Hepatocyte (in vitro differentiated cells): ENCODE results near the gene CRYBA4. TPM values are rescaled to one million over a fixed set of nuclear protein-coding genes. Genes with fewer than 3 reads are reported as not detected.

ENCODE experiments used
- DNase-seq: peaks from one replicate; pipeline ENCODE4 v3.0.0-alpha.2; 2016; ENCODE audit warnings: low spot score
- H2AFZ ChIP-seq: fragments of 200-600 bp; sonication (generic); 2 replicates; pipeline ENCODE4 v1.6.0; 2016; ENCODE audit warnings: antibody characterized with exemption, mild to moderate bottlenecking
- H3K27ac ChIP-seq: fragments of 200-600 bp; sonication (generic); 2 replicates; pipeline ENCODE4 v1.5.1; 2016; ENCODE audit warnings: mild to moderate bottlenecking
- H3K27me3 ChIP-seq: fragments of 200-600 bp; sonication (generic); 2 replicates; pipeline ENCODE4 v1.6.1; 2016
- H3K36me3 ChIP-seq: fragments of 200-600 bp; sonication (generic); replicated peaks from 2 replicates; pipeline ENCODE4 v1.5.1; 2016; ENCODE audit warnings: low read depth; ENCODE audit not compliant: insufficient read depth
- H3K4me1 ChIP-seq: fragments of 200-600 bp; sonication (generic); 2 replicates; pipeline ENCODE4 v1.5.1; 2016; ENCODE audit warnings: mild to moderate bottlenecking, moderate library complexity; ENCODE audit not compliant: insufficient read depth
- H3K4me2 ChIP-seq: fragments of 200-600 bp; sonication (generic); 2 replicates; pipeline ENCODE4 v1.6.0; 2016
- H3K4me3 ChIP-seq: fragments of 200-600 bp; sonication (generic); 2 replicates; pipeline ENCODE4 v1.5.1; 2016; ENCODE audit warnings: mild to moderate bottlenecking
- H3K79me2 ChIP-seq: fragments of 200-600 bp; sonication (generic); 2 replicates; pipeline ENCODE4 v1.6.0; 2017; ENCODE audit warnings: mild to moderate bottlenecking
- H3K9me2 ChIP-seq: fragments of 200-600 bp; sonication (generic); replicated peaks from 2 replicates; pipeline ENCODE4 v1.6.0; 2017; ENCODE audit warnings: mild to moderate bottlenecking; ENCODE audit not compliant: insufficient read depth
- H3K9me3 ChIP-seq: fragments of 200-600 bp; sonication (generic); 2 replicates; pipeline ENCODE4 v1.5.1; 2016; ENCODE audit warnings: low read depth, mild to moderate bottlenecking
- H4K20me1 ChIP-seq: fragments of 200-600 bp; sonication (generic); 2 replicates; pipeline ENCODE4 v1.6.0; 2016; ENCODE audit warnings: mild to moderate bottlenecking; ENCODE audit not compliant: insufficient read depth, poor library complexity, severe bottlenecking
- CTCF ChIP-seq: fragments of 200-600 bp; sonication (generic); IDR thresholded peaks from 2 replicates; pipeline ENCODE4 v1.5.1; 2016; ENCODE audit warnings: antibody characterized with exemption, mild to moderate bottlenecking; ENCODE audit not compliant: poor library complexity
- EZH2 ChIP-seq: fragments of 200-600 bp; sonication (generic); IDR thresholded peaks from 2 replicates; pipeline ENCODE4 v1.6.1; 2016; ENCODE audit warnings: antibody characterized with exemption, mild to moderate bottlenecking, borderline replicate concordance
- EZH2phosphoT487 ChIP-seq: fragments of 200-600 bp; sonication (generic); IDR thresholded peaks from one replicate; pipeline ENCODE4 v1.6.1; 2018; ENCODE audit warnings: antibody characterized with exemption, mild to moderate bottlenecking, low read depth, moderate library complexity; ENCODE audit not compliant: unreplicated experiment, severe bottlenecking
- WGBS: methylation state at CpG from one replicate; pipeline ENCODE4 v1.1.6; 2016; ENCODE audit warnings: low lambda C conversion rate; ENCODE audit errors: missing lambda C conversion rate; 5-methylcytosine and 5-hydroxymethylcytosine counted together
- polyA plus RNA-seq: library from polyadenylated mRNA; unstranded; fragments of >200 nt; fragmentation: Nextera tagmentation; extraction: Ambion mirVana; gene quantifications from 2 replicates; pipeline ENCODE4 v1.2.1, GENCODE V29; 2016
- total RNA-seq: library from RNA; depleted of rRNA; stranded (reverse); fragments of >200 nt; gene quantifications from 2 replicates; pipeline ENCODE4 v1.2.3, GENCODE V29; 2014

The CRYBA4 gene
- total and polyA plus RNA-seq, 2 experiments from 2014 or later = not detected

DNA sequence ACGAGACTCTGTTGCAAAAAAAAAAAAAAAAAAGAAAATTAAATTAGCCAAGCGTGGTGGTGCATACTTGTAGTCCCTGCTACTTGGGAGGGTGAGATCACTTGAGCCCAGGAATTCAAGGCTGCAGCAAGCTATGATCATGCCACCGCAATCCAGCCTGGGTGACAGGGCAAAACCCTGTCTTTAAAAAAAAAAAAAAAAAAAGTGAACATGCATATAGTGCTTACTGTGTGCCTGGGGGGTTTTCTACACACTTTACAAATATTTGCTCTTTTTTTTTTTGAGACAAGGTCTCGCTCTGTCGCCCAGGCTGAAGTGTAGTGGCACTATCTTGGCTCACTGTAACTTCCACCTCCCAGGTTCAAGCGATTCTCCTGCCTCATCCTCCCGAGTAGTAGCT is 44.7 kb upstream of the CRYBA4 start:
- no peaks in the 10 kb centered on the region for H4K20me1 ChIP-seq
- H3K79me2 ChIP-seq = peaks cover 26% of the 10 kb centered on the region

DNA sequence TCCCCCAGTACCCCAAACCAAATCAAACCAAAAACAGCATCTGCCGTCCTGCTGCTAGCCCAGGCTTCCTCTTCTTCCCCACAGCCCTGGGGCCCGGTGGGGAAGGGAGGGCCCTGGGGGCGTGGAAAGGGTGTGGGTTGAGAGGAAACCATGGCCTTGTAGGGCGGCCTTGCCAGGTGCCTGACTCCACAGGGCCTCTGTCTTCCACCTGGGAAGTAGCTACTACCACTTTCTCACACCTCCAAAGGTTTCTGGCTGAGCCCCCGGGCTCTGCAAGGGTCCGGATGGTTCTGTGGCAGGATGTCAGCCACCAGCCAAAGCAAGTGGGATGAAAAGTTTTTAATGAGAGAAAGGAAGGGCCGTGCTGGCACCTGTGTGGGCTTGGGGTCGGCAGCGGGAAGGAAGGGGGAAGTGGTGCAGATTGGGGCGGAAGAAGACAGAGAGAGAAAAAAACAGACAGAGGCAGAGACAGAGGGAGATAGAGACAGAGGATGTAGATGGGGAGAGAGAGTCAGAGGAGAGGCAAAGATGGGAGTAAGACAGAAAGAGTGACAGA is 42.4 kb upstream of the CRYBA4 start:
- Histone ChIP-seq H2AFZ (no peak overlapping the region), H3K9me3 (no peaks in the 10 kb centered on the region), H4K20me1 (no peaks in the 10 kb centered on the region), H3K27me3 (no peaks in the 10 kb centered on the region), H3K9me2 (no peaks in the 10 kb centered on the region), H3K36me3 (no peaks in the 10 kb centered on the region), H3K79me2 (peaks cover 21% of the 10 kb centered on the region), H3K27ac (no peak overlapping the region), H3K4me1 (no peaks in the 10 kb centered on the region), H3K4me2 (no peak overlapping the region), H3K4me3 (no peak overlapping the region)
- TF ChIP-seq CTCF (no peak), EZH2 (no peak), EZH2phosphoT487 (no peak)
- WGBS = 89% methylated on average over 10 of the region's 10 CpGs
- DNase-seq = no peak

More for the DNA sequence above, 44.7 kb upstream of the CRYBA4 start:
- Histone ChIP-seq H3K9me2 (no peaks in the 10 kb centered on the region), H3K36me3 (no peaks in the 10 kb centered on the region), H3K9me3 (no peaks in the 10 kb centered on the region), H2AFZ (no peak overlapping the region), H3K4me1 (no peaks in the 10 kb centered on the region), H3K27ac (no peak overlapping the region), H3K4me3 (no peak overlapping the region), H3K27me3 (no peaks in the 10 kb centered on the region), H3K4me2 (no peak overlapping the region)
- TF ChIP-seq EZH2phosphoT487 (no peak), CTCF (no peak), EZH2 (no peak)
- DNase-seq = no peak
- 88% methylated on average over 6 of the region's 7 CpGs for WGBS

DNA sequence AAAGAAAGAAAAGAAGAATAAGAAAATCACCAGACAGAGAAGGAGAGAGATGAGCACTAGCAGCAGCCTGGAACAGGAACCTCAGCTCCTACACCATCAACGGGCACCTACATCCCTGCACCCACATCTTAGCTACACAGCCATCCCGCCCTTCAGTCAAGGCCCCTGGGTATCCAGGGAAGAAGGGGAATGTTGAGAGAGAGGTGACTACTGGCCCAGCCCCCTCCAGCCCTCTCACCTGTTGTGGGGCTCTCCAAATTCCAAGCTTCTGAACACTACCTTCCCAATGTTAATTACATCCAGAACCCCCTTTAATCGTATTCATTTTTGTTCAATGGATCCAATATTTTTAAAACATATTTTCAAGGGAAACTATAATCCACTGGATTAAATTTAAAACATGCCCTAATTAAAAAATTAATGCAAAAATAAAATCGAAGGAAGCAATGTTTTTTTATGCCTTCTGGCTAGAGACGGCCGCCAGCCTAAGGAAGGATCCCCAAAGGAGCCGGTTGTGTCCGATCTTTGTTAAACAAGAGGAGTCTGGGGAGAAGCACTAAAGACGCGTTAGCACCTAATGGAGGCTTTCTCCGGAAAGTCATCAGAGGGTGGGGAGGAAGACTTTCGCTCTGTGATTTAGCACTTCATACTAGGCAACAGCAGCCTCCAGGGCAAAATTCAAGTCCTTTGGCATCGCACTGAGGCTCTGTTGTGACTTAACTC is 41.4 kb upstream of the CRYBA4 start:
- 63% methylated on average over 13 of the region's 13 CpGs for WGBS
- Histone ChIP-seq H4K20me1 (no peaks in the 10 kb centered on the region), H3K9me3 (no peaks in the 10 kb centered on the region), H3K27me3 (no peaks in the 10 kb centered on the region), H2AFZ (no peak overlapping the region), H3K9me2 (no peaks in the 10 kb centered on the region), H3K79me2 (peaks cover 24% of the 10 kb centered on the region), H3K4me1 (peaks cover 5% of the 10 kb centered on the region), H3K4me3 (no peak overlapping the region), H3K4me2 (no peak overlapping the region), H3K27ac (no peak overlapping the region), H3K36me3 (no peaks in the 10 kb centered on the region)
- DNase-seq = no peak
- TF ChIP-seq EZH2phosphoT487 (no peak), EZH2 (no peak), CTCF (no peak)
